K562 treated with DMSO at 1 percent for 12 hours (cell line): ENCODE data around the gene CRAMP1. TPM values are rescaled to one million over a fixed set of nuclear protein-coding genes. Genes with fewer than 3 reads are reported as not detected.

Source experiments
- total RNA-seq: library from RNA; unstranded; fragments of 300-600 nt; gene quantifications from 2 replicates; pipeline ENCODE4 v1.2.3, GENCODE V29; 2022; ENCODE audit not compliant: insufficient read depth

CRAMP1 gene
- 3.0 and 11.4 TPM in 2 replicates for total RNA-seq

GRCh38 chr16:1612320-1613111, at the start of gene CRAMP1:
CRAMP1 (plus strand) TSS chr16:1612360; CDS start chr16:1614640, 2,280 bp downstream.

GRCh38 chr16:1677942-1678499, 65.9 kb downstream of the CRAMP1 start, which contains the start of gene JPT2:
JPT2 (plus strand) TSS chr16:1678279; CDS start chr16:1678313, 34 bp downstream.

GRCh38 chr16:1705688-1706385, 93.7 kb downstream of the CRAMP1 start, which contains the start of gene MAPK8IP3:
MAPK8IP3 (plus strand) TSS chr16:1706195; CDS start chr16:1706340, 145 bp downstream.

Other genes starting within 250 kb of the CRAMP1 start
- gene UNKL, start 197.7 kb upstream of the CRAMP1 start, total RNA-seq = 8.7 and 22.3 TPM in 2 replicates
- gene UQCC4, start 191.6 kb upstream of the CRAMP1 start, total RNA-seq = 22.0 and 29.5 TPM in 2 replicates
- gene PERCC1, start 181.3 kb upstream of the CRAMP1 start, total RNA-seq = not detected in 2 replicates
- gene CCDC154, start 167.8 kb upstream of the CRAMP1 start, total RNA-seq = 2.0 and 2.4 TPM in 2 replicates
- 93.1 and 166 TPM in 2 replicates for gene CLCN7, start 137.3 kb upstream of the CRAMP1 start, total RNA-seq
- gene PTX4, start 123.4 kb upstream of the CRAMP1 start, total RNA-seq = not detected in 2 replicates
- gene TELO2, start 119.0 kb upstream of the CRAMP1 start, total RNA-seq = 39.8 and 54.2 TPM in 2 replicates
- not detected in 2 replicates for gene TMEM204, start 78.7 kb upstream of the CRAMP1 start, total RNA-seq
- gene IFT140, start 288 bp upstream of the CRAMP1 start, total RNA-seq = 3.2 and 6.6 TPM in 2 replicates
- 31.3 and 62.9 TPM in 2 replicates for gene JPT2, start 65.9 kb downstream of the CRAMP1 start, total RNA-seq
- 14.0 and 50.6 TPM in 2 replicates for gene MAPK8IP3, start 93.8 kb downstream of the CRAMP1 start, total RNA-seq
- gene NME3, start 159.2 kb downstream of the CRAMP1 start, total RNA-seq = 55.4 and 83.8 TPM in 2 replicates
- gene EME2, start 160.4 kb downstream of the CRAMP1 start, total RNA-seq = 3.5 and 11.1 TPM in 2 replicates
- 170 and 217 TPM in 2 replicates for gene MRPS34, start 160.8 kb downstream of the CRAMP1 start, total RNA-seq
- gene SPSB3, start 170.2 kb downstream of the CRAMP1 start, total RNA-seq = 80.4 and 89.8 TPM in 2 replicates
- 119 and 185 TPM in 2 replicates for gene NUBP2, start 170.6 kb downstream of the CRAMP1 start, total RNA-seq
- 0.51 TPM in 1 of 2 replicates, not detected in the other for gene IGFALS, start 181.3 kb downstream of the CRAMP1 start, total RNA-seq
- gene HAGH, start 214.5 kb downstream of the CRAMP1 start, total RNA-seq = 87.9 and 95.5 TPM in 2 replicates
- gene FAHD1, start 214.8 kb downstream of the CRAMP1 start, total RNA-seq = 22.3 and 24.5 TPM in 2 replicates